B cell (primary cell): ENCODE measurements around the gene SLC7A7. TPM values are rescaled to one million over a fixed set of nuclear protein-coding genes. Genes with fewer than 3 reads are reported as not detected.

Experiments used
- ATAC-seq: fragments of 200-7000 bp; cut with Tn5 transposase; one replicate; pipeline ENCODE4 v1.10.0; 2021; ENCODE audit warnings: low read depth, mild to moderate bottlenecking, moderate number of reproducible peaks, moderate library complexity
- CTCF ChIA-PET: fragments of 350-600 bp; sonication (Branson Sonifier 250); formaldehyde crosslinking; loops from one replicate; lab custom pipeline; 2021; ENCODE audit warnings: antibody characterized with exemption, inconsistent platforms; lab: Charles Lee
- POLR2A ChIA-PET: fragments of 350-600 bp; sonication (Branson Sonifier 250); formaldehyde crosslinking; loops from one replicate; lab custom pipeline; 2021; ENCODE audit warnings: antibody characterized with exemption; lab: Charles Lee
- DNase-seq: peaks from one replicate; pipeline ENCODE4 v3.0.0; 2013
- H2AFZ ChIP-seq: 2 replicates; pipeline ENCODE4 v1.6.1; 2012; ENCODE audit warnings: mild to moderate bottlenecking, low read depth, low read length; ENCODE audit not compliant: insufficient read depth, poor library complexity, severe bottlenecking
- H3K27ac ChIP-seq, 2 donors: 1 replicate in 1 of 2; 2 replicates in 1 of 2; pipeline ENCODE4 v1.5.1; 2012 to 2013; ENCODE audit warnings: low read length in 2 of 2, mild to moderate bottlenecking in 2 of 2, moderate library complexity in 1 of 2
- H3K27me3 ChIP-seq, 4 experiments: fragments of 200-600 bp in 1 of 4; sonication (generic) in 1 of 4; replicated peaks in 1 of 4; 1 replicate in 2 of 4; 2 replicates in 2 of 4; pipeline versions ENCODE4 v1.6.1 to v1.7.0; 2013 to 2016; ENCODE audit warnings: low read length in 3 of 4, mild to moderate bottlenecking in 2 of 4, mixed read lengths in 1 of 4, moderate library complexity in 1 of 4; ENCODE audit not compliant: insufficient read depth in 4 of 4, control insufficient read depth in 3 of 4; ENCODE audit errors: control extremely low read depth in 1 of 4
- H3K36me3 ChIP-seq, 2 experiments: replicated peaks in 1 of 2; 1 replicate in 1 of 2; 2 replicates in 1 of 2; pipeline versions ENCODE4 v1.6.1 to v1.7.1; 2013; ENCODE audit warnings: low read length in 1 of 2; ENCODE audit not compliant: insufficient read depth in 2 of 2, control insufficient read depth in 1 of 2; ENCODE audit errors: control extremely low read depth in 1 of 2, extremely low read depth in 1 of 2
- H3K4me1 ChIP-seq, 2 donors: fragments of 200-600 bp in 1 of 2; sonication (generic) in 1 of 2; 1 replicate in 1 of 2; 2 replicates in 1 of 2; pipeline versions ENCODE4 v1.5.1 to v1.6.1; 2013 to 2017; ENCODE audit warnings: low read length in 2 of 2; ENCODE audit not compliant: control insufficient read depth in 2 of 2, insufficient read depth in 2 of 2
- H3K4me2 ChIP-seq: replicated peaks from 2 replicates; pipeline ENCODE3; 2012; ENCODE audit warnings: mild to moderate bottlenecking, low read depth, low read length; ENCODE audit not compliant: poor library complexity, severe bottlenecking
- H3K4me3 ChIP-seq, 5 experiments: fragments of 200-600 bp in 1 of 5; sonication (generic) in 1 of 5; 1 replicate in 3 of 5; 2 replicates in 2 of 5; pipeline versions ENCODE4 v1.5.1 to v1.7.0; 2011 to 2016; ENCODE audit warnings: low read length in 4 of 5, mild to moderate bottlenecking in 4 of 5, low read depth in 2 of 5, control low read depth in 1 of 5, moderate library complexity in 1 of 5; ENCODE audit not compliant: insufficient read depth in 1 of 5; ENCODE audit errors: control extremely low read depth in 1 of 5, extremely low read depth in 1 of 5
- H3K79me2 ChIP-seq: fragments of 200-600 bp; sonication (generic); one replicate; pipeline ENCODE4 v1.6.0; 2016; ENCODE audit warnings: low read length; ENCODE audit not compliant: control insufficient read depth, insufficient read depth
- H3K9ac ChIP-seq: fragments of 200-600 bp; sonication (generic); 2 replicates; pipeline ENCODE4 v1.6.1; 2017; ENCODE audit warnings: mild to moderate bottlenecking, low read length, moderate library complexity
- H3K9me3 ChIP-seq, 3 donors: one replicate each; pipeline versions ENCODE4 v1.6.1 to v1.7.1; 2013; ENCODE audit warnings: low read length in 2 of 3; ENCODE audit not compliant: control insufficient read depth in 2 of 3, insufficient read depth in 1 of 3; ENCODE audit errors: control extremely low read depth in 1 of 3
- H4K20me1 ChIP-seq: 2 replicates; pipeline ENCODE4 v1.6.0; 2012; ENCODE audit warnings: mild to moderate bottlenecking, low read length; ENCODE audit not compliant: insufficient read depth, control insufficient read depth, poor library complexity, severe bottlenecking
- H3K27ac Mint-ChIP-seq: one replicate; pipeline ENCODE4 v1.8.0; 2021; ENCODE audit warnings: mixed read lengths
- H3K27me3 Mint-ChIP-seq: one replicate; pipeline ENCODE4 v1.8.0; 2021; ENCODE audit warnings: mixed read lengths
- H3K4me1 Mint-ChIP-seq: one replicate; pipeline ENCODE4 v1.8.0; 2021; ENCODE audit warnings: mixed read lengths
- H3K4me3 Mint-ChIP-seq: one replicate; pipeline ENCODE4 v1.8.0; 2021; ENCODE audit warnings: mixed read lengths
- H3K9me3 Mint-ChIP-seq: one replicate; pipeline ENCODE4 v1.8.0; 2022; ENCODE audit warnings: mixed read lengths; ENCODE audit not compliant: insufficient read depth
- CTCF ChIP-seq: fragments of 200-600 bp; IDR thresholded peaks from one replicate; pipeline ENCODE4 v1.8.0; 2022; ENCODE audit warnings: antibody characterized with exemption, mild to moderate bottlenecking
- EZH2 ChIP-seq: IDR thresholded peaks from 2 replicates; pipeline ENCODE4 v1.6.1; 2012; ENCODE audit warnings: borderline replicate concordance, low read depth, mild to moderate bottlenecking, moderate library complexity, low read length; ENCODE audit not compliant: insufficient read depth, poor library complexity, severe bottlenecking
- WGBS: methylation state at CpG from one replicate; pipeline ENCODE4 v1.1.5; 2013; ENCODE audit warnings: missing lambda C conversion rate; ENCODE audit not compliant: insufficient coverage; 5-methylcytosine and 5-hydroxymethylcytosine counted together
- intact Hi-C: fragments of 100-400 bp; cut with micrococcal nuclease; formaldehyde crosslinking; loops from one replicate; pipeline ENCODE4 v1.10.0; 2022
- polyA plus RNA-seq: library from polyadenylated mRNA; depleted of rRNA; stranded (reverse); fragments of >200 nt; gene quantifications from 2 replicates; pipeline ENCODE4 v1.2.3, GENCODE V29; 2012
- total RNA-seq, 2 donors: library from RNA; stranded (reverse); fragments of 120-200 nt in 1 of 2; gene quantifications; 1 replicate in 1 of 2; 2 replicates in 1 of 2; pipeline versions ENCODE4 v1.2.3 to v1.2.4, GENCODE V29; 2013 to 2022

The SLC7A7 gene
- total and polyA plus RNA-seq, 2 donors (not counting 1 experiment from before 2014, with no cell fraction given) = 33.4 to 50.0 TPM

DNA sequence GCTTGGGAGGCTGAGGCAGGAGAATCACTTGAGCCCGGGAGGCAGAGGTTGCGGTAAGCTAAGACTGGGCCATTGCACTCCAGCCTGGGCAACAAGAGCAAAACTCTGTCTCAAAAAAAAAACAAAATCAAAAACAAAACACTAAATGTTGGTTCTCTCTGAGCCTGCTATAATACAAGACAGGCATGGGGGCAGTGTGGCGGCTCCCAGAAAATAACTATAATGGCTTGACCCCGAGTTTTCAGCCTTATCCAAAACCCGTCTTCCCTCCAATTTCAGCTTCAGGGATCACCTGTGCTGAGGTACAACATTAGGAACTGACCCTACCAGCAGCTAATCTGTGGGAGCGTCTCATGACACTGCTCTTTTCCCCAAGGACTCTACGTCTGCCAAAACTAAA, 862 bp downstream of the SLC7A7 start:
- no peaks in the 10 kb centered on the region for H3K9me3 Mint-ChIP-seq
- H3K27me3 Mint-ChIP-seq = no peaks in the 10 kb centered on the region
- H3K4me3 Mint-ChIP-seq = peak overlapping the region; percentile 66
- Histone ChIP-seq H3K9ac (no peak overlapping the region), H3K4me3 (no peak overlapping the region), H3K4me2 (peak overlapping the region; percentile 64), H2AFZ (no peak overlapping the region), H3K36me3 (no peaks in the 10 kb centered on the region), H3K4me1 (peaks cover 46 to 57% of the 10 kb centered on the region in 2 donors), H3K9me3 (peaks cover 0 to 6% (median 0%) of the 10 kb centered on the region in 3 donors), H3K27me3 (no peaks in the 10 kb centered on the region), H3K79me2 (no peaks in the 10 kb centered on the region), H3K27ac (peak overlapping the region in 1 of 2 donors; percentile 10), H4K20me1 (no peaks in the 10 kb centered on the region)
- H3K4me1 Mint-ChIP-seq = peaks cover 67% of the 10 kb centered on the region
- ATAC-seq (no peak), DNase-seq (no peak)
- WGBS = 91% methylated on average over 7 of the region's 7 CpGs
- TF ChIP-seq CTCF = no peak
- ChIA-PET POLR2A (interaction anchor here (0.6 to 1.5 kb wide), 4 partner anchors 8 to 63 kb away, joined by 3 to 5 read pairs (median 4); no protein-coding TSS in a partner anchor), CTCF (interaction anchor here (0.7 to 14.9 kb wide), 6 partner anchors 7 to 65 kb away, joined by 3 to 129 read pairs (median 4); no protein-coding TSS in a partner anchor)
- H3K27ac Mint-ChIP-seq = peak overlapping the region; percentile 92
- intact Hi-C loops = no loop called here

- Histone ChIP-seq H3K79me2 (no peaks in the 10 kb centered on the region), H3K9ac (no peak overlapping the region), H4K20me1 (no peaks in the 10 kb centered on the region), H3K4me1 (peaks cover 41 to 53% of the 10 kb centered on the region in 2 donors), H2AFZ (no peak overlapping the region), H3K27me3 (no peaks in the 10 kb centered on the region), H3K9me3 (peaks cover 0 to 6% (median 0%) of the 10 kb centered on the region in 3 donors), H3K4me2 (peak overlapping the region; percentile 57), H3K4me3 (no peak overlapping the region), H3K27ac (peak overlapping the region; percentile 53 to 61), H3K36me3 (no peaks in the 10 kb centered on the region)
- DNase-seq (no peak), ATAC-seq (no peak)
- H3K4me3 Mint-ChIP-seq = peak overlapping the region; percentile 79
- intact Hi-C loops = no loop called here
- H3K9me3 Mint-ChIP-seq = no peaks in the 10 kb centered on the region
- no peaks in the 10 kb centered on the region for H3K27me3 Mint-ChIP-seq
- H3K27ac Mint-ChIP-seq = peak overlapping the region; percentile 92
- WGBS = 83% methylated on average over 2 of the region's 9 CpGs
- TF ChIP-seq EZH2 = no peak
- TF ChIP-seq CTCF = no peak
- ChIA-PET CTCF (interaction anchor here (0.9 to 14.9 kb wide), 12 partner anchors 9 to 250 kb away, joined by 3 to 129 read pairs (median 4); partner anchors contain the start of gene OXA1L), POLR2A (interaction anchor here (0.6 to 2.7 kb wide), 7 partner anchors 9 to 222 kb away, joined by 4 to 12 read pairs (median 6); partner anchors contain the start of gene OXA1L)
- peaks cover 68% of the 10 kb centered on the region for H3K4me1 Mint-ChIP-seq
Observed at GRCh38 chr14:22813145-22813544, 2.1 kb downstream of the SLC7A7 start.
